Panc1 (cell line): Measurements from ENCODE around the gene SBF2. TPM values are rescaled to one million over a fixed set of nuclear protein-coding genes. Genes with fewer than 3 reads are reported as not detected.

Experiments used
- ATAC-seq: fragments of 200-7000 bp; cut with Tn5 transposase; 2 replicates; pipeline ENCODE4 v1.9.1; 2020; ENCODE audit warnings: mild to moderate bottlenecking, moderate library complexity
- BruUV-seq: library from RNA; stranded (reverse); fragments of 400-500 nt; replicated peaks from 2 replicates; lab custom pipeline; 2021; lab: Mats Ljungman, UMichigan
- CTCF ChIA-PET: fragments of 300-600 bp; sonication (Branson Sonifier 250); formaldehyde crosslinking; loops from one replicate; lab custom pipeline; 2022; ENCODE audit warnings: antibody characterized with exemption; lab: Charles Lee
- POLR2A ChIA-PET: fragments of 300-600 bp; sonication (Branson Sonifier 250); formaldehyde crosslinking; loops from one replicate; lab custom pipeline; 2022; ENCODE audit warnings: antibody characterized with exemption; lab: Charles Lee
- DNase-seq: peaks from one replicate; pipeline ENCODE4 v3.0.0-alpha.2; 2010; ENCODE audit warnings: low read depth, low spot score
- H3K27ac ChIP-seq: 2 replicates; pipeline ENCODE4 v1.5.1; 2011; ENCODE audit warnings: mild to moderate bottlenecking, low read length, inconsistent platforms
- H3K27me3 ChIP-seq: fragments of 200-500 bp; sonication (Bioruptor generic); 2 replicates; pipeline ENCODE4 v1.6.0; 2014; ENCODE audit warnings: low read length, inconsistent platforms; ENCODE audit not compliant: control insufficient read depth, insufficient read depth
- H3K36me3 ChIP-seq: fragments of 200-500 bp; sonication (Bioruptor generic); 2 replicates; pipeline ENCODE4 v1.5.1; 2014; ENCODE audit warnings: inconsistent platforms, mild to moderate bottlenecking, low read length, moderate library complexity; ENCODE audit not compliant: control insufficient read depth, insufficient read depth
- H3K4me1 ChIP-seq: 2 replicates; pipeline ENCODE4 v1.5.1; 2011; ENCODE audit warnings: inconsistent platforms, mild to moderate bottlenecking, low read length, moderate library complexity; ENCODE audit not compliant: control insufficient read depth, insufficient read depth
- H3K4me3 ChIP-seq, 2 experiments: 2 replicates each; pipeline ENCODE4 v1.5.1; 2011 to 2012; ENCODE audit warnings: low read depth in 2 of 2, low read length in 2 of 2, mild to moderate bottlenecking in 2 of 2, inconsistent platforms in 1 of 2, moderate library complexity in 1 of 2
- H3K9me3 ChIP-seq: fragments of 200-500 bp; sonication (Bioruptor generic); 2 replicates; pipeline ENCODE4 v1.5.1; 2014; ENCODE audit warnings: low read depth, mild to moderate bottlenecking, inconsistent platforms, low read length, moderate library complexity; ENCODE audit not compliant: control insufficient read depth, insufficient read depth
- CTCF ChIP-seq: fragments of 450-650 bp; IDR thresholded peaks from 2 replicates; pipeline ENCODE4 v1.5.1; 2017; ENCODE audit warnings: mild to moderate bottlenecking
- POLR2AphosphoS5 ChIP-seq: IDR thresholded peaks from 2 replicates; pipeline ENCODE4 v1.6.1; 2012; ENCODE audit warnings: mild to moderate bottlenecking, low read depth, low read length, moderate library complexity
- REST ChIP-seq, 2 experiments: IDR thresholded peaks; 2 replicates each; pipeline ENCODE4 v1.6.1; 2011 to 2012; ENCODE audit warnings: low read depth in 2 of 2, control low read depth in 1 of 2, low read length in 1 of 2, mild to moderate bottlenecking in 1 of 2, moderate library complexity in 1 of 2; ENCODE audit not compliant: insufficient read depth in 1 of 2
- SIN3A ChIP-seq: IDR thresholded peaks from 2 replicates; pipeline ENCODE4 v1.6.1; 2012; ENCODE audit warnings: low read depth, mild to moderate bottlenecking, low read length, moderate library complexity, borderline replicate concordance; ENCODE audit not compliant: insufficient read depth
- TCF7L2 ChIP-seq: IDR thresholded peaks from 2 replicates; pipeline ENCODE4 v1.6.1; 2011; ENCODE audit warnings: mild to moderate bottlenecking, low read depth, low read length, inconsistent platforms
- in situ Hi-C: cut with HindIII; loops from 2 replicates; pipeline ENCODE4 v1.10.0; 2016; ENCODE audit warnings: low sequenced_read_pairs, low pct_unique_long_range_greater_than_20kb
- intact Hi-C: fragments of 100-400 bp; cut with micrococcal nuclease; formaldehyde crosslinking; loops from one replicate; pipeline ENCODE4 v1.10.0; 2022; ENCODE audit not compliant: unreplicated experiment
- total RNA-seq: library from RNA; stranded (reverse); gene quantifications from one replicate; pipeline ENCODE4 v1.2.1, GENCODE V29; 2021; ENCODE audit not compliant: unreplicated experiment

Gene SBF2
- total RNA-seq, 1 experiment from 2014 or later = 65.0 TPM

- ATAC-seq = no peak
- intact Hi-C loops (no loop called here), in situ Hi-C loops (no loop called here)
- no peak overlapping the region for H3K4me3 ChIP-seq
- DNase-seq = no peak
- no TSS peak for BruUV-seq
- TF ChIP-seq CTCF (no peak), TCF7L2 (no peak), REST (IDR thresholded peaks at IDR 0.05; ENCODE audit: insufficient read depth in 1 of 2, low read depth in 2 of 2, low read length in 1 of 2) (no peak), SIN3A (no peak), POLR2AphosphoS5 (no peak)
- ChIA-PET POLR2A (no interaction called here), CTCF (no interaction called here)
- no peaks in the 10 kb centered on the region for H3K27me3 ChIP-seq
- H3K4me1 ChIP-seq = peaks cover 35% of the 10 kb centered on the region
- peak overlapping the region; percentile 75 for H3K27ac ChIP-seq
- no peaks in the 10 kb centered on the region for H3K9me3 ChIP-seq
- H3K36me3 ChIP-seq = peaks cover 15% of the 10 kb centered on the region
These were observed 513.1 kb downstream of the SBF2 start for GRCh38 chr11:9780929-9781328.

GRCh38 chr11:9777525-9777924 is 516.5 kb downstream of the SBF2 start:
- H3K9me3 ChIP-seq = no peaks in the 10 kb centered on the region
- no peak for DNase-seq
- peak overlapping the region; percentile 88 for H3K27ac ChIP-seq
- H3K27me3 ChIP-seq = no peaks in the 10 kb centered on the region
- ATAC-seq = no peak
- intact Hi-C loops (no loop called here), in situ Hi-C loops (no loop called here)
- TF ChIP-seq POLR2AphosphoS5 (no peak), REST (IDR thresholded peaks at IDR 0.05; ENCODE audit: insufficient read depth in 1 of 2, low read depth in 2 of 2, low read length in 1 of 2) (no peak), SIN3A (no peak), TCF7L2 (no peak), CTCF (no peak)
- POLR2A ChIA-PET = no interaction called here
- H3K4me3 ChIP-seq = no peak overlapping the region
- no TSS peak for BruUV-seq
- H3K36me3 ChIP-seq = peaks cover 15% of the 10 kb centered on the region
- CTCF ChIA-PET = interaction anchor here (0.6 to 0.7 kb wide), 2 partner anchors 527 to 1844 kb away, joined by 4 to 11 read pairs; partner anchors contain the start of gene ADM
- H3K4me1 ChIP-seq = peaks cover 35% of the 10 kb centered on the region
